PC-9 (cell line): ENCODE measurements around the gene ZFR2.

Source experiments
- CTCF ChIP-seq: fragments of 200-600 bp; sonication (generic); conservative IDR thresholded peaks from 2 replicates; pipeline ENCODE4 v1.6.1; 2017; ENCODE audit warnings: mixed run types, antibody characterized with exemption, mild to moderate bottlenecking, moderate library complexity
- EZH2 ChIP-seq: fragments of 200-600 bp; sonication (generic); IDR thresholded peaks from 2 replicates; pipeline ENCODE4 v1.8.0; 2017; ENCODE audit warnings: antibody characterized with exemption, low read depth

- no peak for TF ChIP-seq CTCF
- no peak for TF ChIP-seq EZH2
Measured at GRCh38 chr19:3810708-3811355, 58.0 kb downstream of the ZFR2 start.
